KOPT-K1 (cell line): Measurements from ENCODE around the gene IMMP2L.
"Not testable (repeated sequence)": the region's sequence is repeated elsewhere in the genome, so short reads cannot be mapped to it uniquely, and the experiment has no call there.

ENCODE experiments used
- H3K27ac ChIP-seq: fragments of 200-600 bp; sonication (generic); 2 replicates; pipeline ENCODE4 v1.5.1; 2016; ENCODE audit warnings: antibody characterized with exemption, mild to moderate bottlenecking, low read depth, low read length; ENCODE audit not compliant: poor library complexity, severe bottlenecking
- H3K36me3 ChIP-seq: fragments of 200-600 bp; sonication (generic); 2 replicates; pipeline ENCODE4 v1.5.1; 2017; ENCODE audit warnings: antibody characterized with exemption, mild to moderate bottlenecking, low read length, moderate library complexity; ENCODE audit not compliant: insufficient read depth
- H3K9me3 ChIP-seq: fragments of 200-600 bp; sonication (generic); 2 replicates; pipeline ENCODE4 v1.5.1; 2017; ENCODE audit warnings: antibody characterized with exemption, low read length, mild to moderate bottlenecking; ENCODE audit not compliant: insufficient read depth, poor library complexity, severe bottlenecking

IMMP2L gene

DNA sequence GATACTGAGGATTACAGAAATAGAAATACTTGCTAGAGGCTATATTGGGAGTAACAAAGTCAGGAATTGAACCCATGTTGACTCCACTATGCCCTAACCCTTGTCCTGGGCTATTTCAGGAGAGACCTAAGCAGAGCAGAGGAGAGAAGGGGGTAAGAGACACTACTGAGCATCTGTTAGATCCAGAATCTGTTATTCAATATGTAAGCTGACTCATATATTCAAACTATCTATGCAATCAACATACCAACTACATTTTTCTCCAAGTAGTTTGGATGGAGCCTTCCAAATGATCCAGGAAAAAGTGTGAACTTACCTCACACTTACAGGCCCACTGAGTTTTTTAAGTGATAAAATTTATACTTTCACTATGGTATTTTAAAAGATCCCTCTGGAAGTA is 216.1 kb downstream of the IMMP2L start:
- H3K36me3 ChIP-seq: no peaks in the 10 kb centered on the region
- peaks cover 15% of the 10 kb centered on the region for H3K9me3 ChIP-seq
- H3K27ac ChIP-seq: no peak overlapping the region

DNA sequence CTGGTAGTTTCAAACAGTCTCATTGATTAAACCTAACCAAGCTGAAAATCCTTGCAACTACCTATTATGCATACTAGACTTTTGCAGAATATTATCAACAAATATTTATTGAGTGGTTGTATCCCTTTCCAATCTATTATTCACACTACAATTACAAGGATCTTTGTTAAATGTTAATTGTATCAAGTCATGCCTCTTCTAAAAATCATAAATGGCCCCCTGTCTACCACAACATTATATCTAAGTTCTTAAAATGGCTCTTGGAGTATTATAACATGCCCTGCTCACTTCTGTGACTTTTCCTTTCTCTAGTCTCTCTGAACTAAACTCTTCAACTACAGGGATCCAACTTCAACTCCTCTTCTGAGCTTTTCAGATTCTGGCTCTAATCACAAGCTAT is 219.3 kb downstream of the IMMP2L start:
- H3K9me3 ChIP-seq: peaks cover 15% of the 10 kb centered on the region
- no peaks in the 10 kb centered on the region for H3K36me3 ChIP-seq
- no peak overlapping the region for H3K27ac ChIP-seq

DNA sequence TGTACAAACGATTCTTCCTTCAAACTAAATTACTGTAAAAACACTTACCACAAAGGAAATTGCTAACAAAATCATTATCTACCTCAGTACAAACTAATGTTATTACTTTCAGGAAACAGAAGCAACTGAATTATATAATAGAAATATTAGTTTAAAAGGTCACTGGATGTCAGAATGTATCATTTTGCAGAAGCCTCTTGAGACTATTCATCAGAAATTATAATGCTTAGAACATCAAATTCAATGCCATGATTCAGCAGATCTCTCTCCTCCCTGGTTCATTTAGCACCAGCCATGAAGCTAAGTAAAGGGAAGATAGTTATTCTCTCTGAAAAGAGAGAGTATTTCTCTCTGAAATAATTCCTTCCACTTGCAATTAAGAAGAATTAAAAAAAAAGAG is 223.3 kb downstream of the IMMP2L start:
- no peak overlapping the region for H3K27ac ChIP-seq
- peaks cover 12% of the 10 kb centered on the region for H3K9me3 ChIP-seq
- no peaks in the 10 kb centered on the region for H3K36me3 ChIP-seq

DNA sequence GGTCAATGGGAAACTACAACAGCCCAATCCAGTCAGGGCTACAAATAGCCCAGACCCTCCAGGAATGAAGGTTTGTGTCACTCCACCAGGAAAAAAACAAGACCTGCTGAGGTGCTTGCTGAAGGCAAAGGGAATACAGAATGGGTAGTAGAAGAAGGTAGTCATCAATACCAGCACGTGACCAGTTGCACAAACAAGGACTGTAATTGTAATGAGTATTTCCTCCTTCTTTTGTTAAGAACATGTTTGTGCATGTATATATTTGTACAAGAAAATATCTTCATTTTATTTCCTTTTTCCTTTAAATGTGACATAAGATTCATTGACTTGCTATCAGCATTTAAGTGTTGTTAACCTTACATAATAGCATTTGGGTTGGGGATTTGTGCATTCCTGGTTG is 229.3 kb downstream of the IMMP2L start:
- Histone ChIP-seq H3K36me3 (no peaks in the 10 kb centered on the region), H3K27ac (no peak overlapping the region), H3K9me3 (no peaks in the 10 kb centered on the region)

DNA sequence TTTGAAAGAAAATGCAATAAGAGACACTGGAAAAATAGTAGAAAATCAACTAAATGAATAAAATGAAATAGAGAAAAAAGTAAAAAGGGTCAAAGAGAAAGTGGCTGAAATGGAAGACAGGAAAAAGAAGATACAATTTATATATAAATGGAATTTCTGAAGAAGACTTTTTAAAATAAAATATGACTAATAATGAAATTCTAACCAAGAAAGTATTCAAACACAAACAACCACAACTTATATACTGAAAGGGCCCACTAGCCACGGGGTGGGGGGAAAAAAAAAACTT is 232.1 kb downstream of the IMMP2L start:
- no peaks in the 10 kb centered on the region for H3K9me3 ChIP-seq

DNA sequence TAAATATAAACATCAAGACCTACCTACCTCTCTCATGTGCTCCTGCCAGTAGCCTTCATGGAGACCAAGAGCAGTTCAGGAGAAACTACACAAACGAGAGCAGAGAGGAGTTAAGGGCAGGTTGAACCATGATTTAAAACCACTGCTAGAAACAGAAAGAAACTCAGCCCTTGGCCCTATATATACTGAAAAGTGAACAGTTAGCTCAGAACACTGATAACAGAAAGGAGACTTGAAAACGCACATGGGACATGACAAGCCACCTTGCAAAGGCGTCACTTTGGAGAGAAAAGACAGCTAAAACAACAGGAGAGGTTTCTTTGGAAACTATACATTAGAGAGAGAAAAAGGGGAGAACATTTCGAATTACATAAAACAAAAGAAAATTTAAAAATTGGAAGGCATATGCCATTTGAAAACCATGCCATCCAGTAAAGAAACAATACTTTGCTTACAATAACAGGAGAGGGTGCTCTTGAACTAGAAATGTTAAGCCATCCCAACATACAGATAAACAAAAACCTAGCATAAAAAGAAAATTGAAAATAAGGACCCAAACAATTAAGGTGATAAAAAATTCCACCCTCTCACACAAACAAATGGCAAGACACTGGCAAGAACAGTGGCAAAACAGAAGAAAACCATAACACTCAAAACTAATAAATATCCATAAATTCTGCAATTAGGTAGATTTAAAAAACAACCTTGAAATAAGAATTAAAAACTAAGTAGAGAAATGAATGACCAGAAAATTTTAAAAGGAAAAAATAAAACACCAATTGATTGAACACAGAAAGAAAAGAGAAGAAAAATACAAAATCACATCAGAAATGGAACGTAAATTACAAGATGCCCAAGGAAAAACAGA is 232.7 kb downstream of the IMMP2L start:
- Histone ChIP-seq H3K36me3 (no peaks in the 10 kb centered on the region), H3K9me3 (no peaks in the 10 kb centered on the region), H3K27ac (no peak overlapping the region)

More for the DNA sequence above, 232.1 kb downstream of the IMMP2L start:
- no peak overlapping the region for H3K27ac ChIP-seq
- H3K36me3 ChIP-seq: no peaks in the 10 kb centered on the region

DNA sequence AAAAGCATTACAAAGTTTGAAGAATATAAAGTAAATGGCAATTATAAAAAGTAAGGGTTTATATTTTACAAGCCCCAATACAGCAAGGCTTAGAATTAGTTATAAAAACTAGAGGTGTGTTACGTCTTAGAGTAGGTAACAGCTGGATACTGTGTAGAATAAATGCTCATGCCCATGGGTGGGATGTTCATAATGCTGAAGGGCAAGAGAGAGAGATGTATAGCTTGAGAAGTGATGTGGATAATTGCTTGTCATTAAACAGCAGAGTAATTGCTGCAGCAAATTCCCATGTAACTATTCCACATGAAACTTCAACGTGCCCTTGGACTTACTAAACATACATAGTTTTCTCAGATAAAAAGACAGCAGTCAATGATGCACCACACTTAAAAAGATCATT is 233.8 kb downstream of the IMMP2L start:
- H3K27ac ChIP-seq: no peak overlapping the region

DNA sequence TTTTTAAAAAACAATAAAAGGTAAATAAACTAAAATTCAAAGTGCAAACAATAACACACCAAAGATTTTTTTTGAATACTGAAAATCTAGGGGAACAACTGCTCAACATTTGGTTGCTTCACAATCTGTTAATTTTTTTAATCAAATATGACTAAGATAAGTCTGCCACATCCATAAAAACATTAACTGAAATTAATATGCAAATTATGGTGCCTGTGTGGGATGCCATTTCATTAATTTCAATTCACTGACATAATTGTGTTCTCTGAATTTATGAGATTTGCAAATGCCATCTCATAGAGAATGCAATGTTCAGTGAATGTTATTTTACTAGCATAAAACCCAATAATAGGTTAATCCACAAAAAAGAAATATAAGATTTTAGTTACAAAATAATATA is 237.5 kb downstream of the IMMP2L start:
- no peaks in the 10 kb centered on the region for H3K36me3 ChIP-seq
- H3K27ac ChIP-seq: no peak overlapping the region
- no peaks in the 10 kb centered on the region for H3K9me3 ChIP-seq

More for the DNA sequence above, 233.8 kb downstream of the IMMP2L start:
- Histone ChIP-seq H3K9me3 (no peaks in the 10 kb centered on the region), H3K36me3 (no peaks in the 10 kb centered on the region)

DNA sequence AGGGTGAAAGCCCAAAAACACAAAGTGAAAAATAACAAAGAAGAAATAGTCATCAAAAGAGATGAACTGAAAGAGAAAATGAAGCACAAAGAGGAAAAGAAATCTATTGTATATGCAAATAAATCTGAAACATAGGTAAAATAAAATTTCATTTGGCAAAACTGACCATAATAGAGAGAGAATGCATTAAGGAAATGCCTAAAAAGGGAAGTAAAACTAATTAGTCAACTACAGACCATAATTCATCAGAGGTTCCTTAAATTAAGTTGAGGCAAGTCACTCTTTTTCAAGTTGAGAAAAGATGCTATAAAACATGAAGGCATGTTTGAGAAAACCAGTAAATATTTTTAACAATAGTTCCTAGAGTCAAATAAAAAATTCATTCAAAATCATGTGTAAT is 238.1 kb downstream of the IMMP2L start:
- Histone ChIP-seq H3K27ac (no peak overlapping the region), H3K36me3 (no peaks in the 10 kb centered on the region), H3K9me3 (no peaks in the 10 kb centered on the region)

DNA sequence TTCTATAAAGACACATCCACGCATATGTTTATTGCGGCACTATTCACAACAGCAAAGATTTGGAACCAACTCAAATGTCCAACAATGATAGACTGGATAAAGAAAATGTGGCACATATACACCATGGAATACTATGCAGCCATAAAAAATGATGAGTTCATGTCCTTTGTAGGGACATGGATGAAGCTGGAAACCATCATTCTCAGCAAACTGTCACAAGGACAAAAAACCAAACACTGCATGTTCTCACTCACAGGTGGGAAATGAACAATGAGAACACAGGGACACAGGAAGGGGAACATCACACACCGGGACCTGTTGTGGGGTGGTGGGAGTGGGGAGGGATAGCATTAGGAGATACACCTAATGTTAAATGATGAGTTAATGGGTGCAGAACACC is 238.6 kb downstream of the IMMP2L start:
- H3K36me3 ChIP-seq, H3K27ac ChIP-seq, H3K9me3 ChIP-seq: not testable (repeated sequence)

DNA sequence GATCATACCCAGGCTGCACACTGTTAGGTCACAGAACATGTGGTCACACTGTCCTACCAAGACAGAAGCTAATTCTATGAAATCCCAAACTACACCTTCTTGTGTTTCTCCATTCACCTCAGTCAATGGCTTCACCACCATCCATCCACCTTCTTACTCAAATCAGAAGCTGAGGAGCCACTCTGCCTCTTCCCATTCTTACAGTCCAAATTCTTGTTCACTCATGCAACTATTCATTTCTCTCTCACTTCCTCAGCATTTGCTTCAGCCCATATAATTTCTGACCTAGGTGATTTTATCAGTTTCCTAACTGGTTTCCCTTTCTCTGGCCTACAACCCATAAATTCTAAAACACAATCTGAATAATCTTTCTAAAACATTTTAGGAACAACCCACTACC is 242.2 kb downstream of the IMMP2L start:
- Histone ChIP-seq H3K36me3 (no peaks in the 10 kb centered on the region), H3K27ac (no peak overlapping the region)

DNA sequence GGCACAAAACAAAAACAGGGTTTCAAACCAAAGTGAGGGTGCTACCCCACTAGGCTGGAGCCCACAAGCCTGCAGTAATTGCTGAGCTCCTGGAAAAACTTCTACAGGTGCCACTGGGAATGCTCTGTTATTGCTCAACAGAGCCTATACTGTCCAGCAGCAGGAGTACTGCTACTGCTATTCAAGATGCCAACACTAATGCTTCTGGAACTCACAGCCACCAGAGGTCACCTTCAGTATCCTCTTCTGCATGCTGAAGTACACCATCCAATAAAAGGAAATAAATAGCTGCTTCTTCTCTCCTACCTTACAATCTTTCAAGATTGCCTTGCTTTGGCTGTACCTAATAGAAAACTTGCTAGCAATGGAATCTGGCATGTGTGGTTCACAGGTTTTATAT is 249.3 kb downstream of the IMMP2L start:
- no peak overlapping the region for H3K27ac ChIP-seq
- H3K9me3 ChIP-seq: no peaks in the 10 kb centered on the region
- no peaks in the 10 kb centered on the region for H3K36me3 ChIP-seq

More for the DNA sequence above, 242.2 kb downstream of the IMMP2L start:
- no peaks in the 10 kb centered on the region for H3K9me3 ChIP-seq

DNA sequence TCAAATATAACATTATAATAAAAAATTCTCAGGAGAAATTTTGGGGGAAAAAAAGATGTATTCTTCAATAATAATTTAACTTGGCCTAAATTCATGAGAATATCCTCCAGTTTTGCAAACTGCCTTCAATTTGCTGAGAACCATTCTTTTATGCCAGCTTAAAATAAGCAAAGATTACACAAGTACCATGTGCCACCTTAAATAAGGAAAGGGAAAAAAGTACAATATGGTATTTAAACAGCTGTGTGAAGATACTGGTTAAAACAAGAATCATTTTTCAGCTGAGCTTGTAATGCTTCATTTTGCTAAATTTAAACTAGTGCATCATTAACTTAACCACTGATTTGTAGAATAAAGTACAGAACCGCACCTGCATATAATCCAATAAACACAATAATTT is 253.6 kb downstream of the IMMP2L start:
- Histone ChIP-seq H3K9me3 (no peaks in the 10 kb centered on the region), H3K36me3 (no peaks in the 10 kb centered on the region), H3K27ac (no peak overlapping the region)

DNA sequence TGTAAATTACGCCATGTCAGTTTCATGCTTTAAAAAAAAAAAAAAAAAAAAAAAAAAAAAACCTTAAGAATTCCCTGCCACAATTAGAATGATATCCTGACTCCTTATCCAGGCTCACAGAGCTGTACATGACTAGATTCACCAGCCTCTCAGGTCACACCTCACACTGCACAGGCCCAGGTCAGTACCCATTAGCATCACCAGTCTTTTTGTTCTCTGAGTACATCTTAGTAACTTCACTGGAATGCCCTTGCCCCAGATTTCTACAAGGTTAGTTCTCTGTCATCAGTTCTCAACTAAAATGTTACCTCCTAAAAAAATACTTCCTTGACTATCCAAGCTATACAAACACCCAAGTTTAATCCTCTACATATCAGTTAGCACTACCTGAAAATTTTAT is 260.4 kb downstream of the IMMP2L start:
- H3K36me3 ChIP-seq: no peaks in the 10 kb centered on the region
- no peak overlapping the region for H3K27ac ChIP-seq
- H3K9me3 ChIP-seq: no peaks in the 10 kb centered on the region

DNA sequence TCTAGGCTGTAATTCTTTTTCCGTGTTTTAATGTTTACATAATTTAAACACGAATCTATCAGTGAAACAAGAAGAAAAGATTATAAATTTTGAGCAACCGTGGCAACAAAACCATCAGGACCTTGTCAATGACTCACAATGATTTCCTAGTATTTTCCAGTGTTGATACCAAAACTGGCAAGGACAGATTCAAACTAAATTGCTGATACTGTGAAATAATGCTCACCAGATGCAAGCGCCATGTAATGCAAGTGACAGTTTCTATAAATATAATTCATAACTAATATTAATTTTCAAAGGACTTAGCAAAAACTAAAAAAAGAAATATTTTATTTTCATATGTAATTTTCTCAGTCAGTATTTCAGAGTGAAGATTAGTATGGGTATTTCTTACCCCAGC is 267.8 kb downstream of the IMMP2L start:
- H3K9me3 ChIP-seq: no peaks in the 10 kb centered on the region
- H3K27ac ChIP-seq: no peak overlapping the region
- no peaks in the 10 kb centered on the region for H3K36me3 ChIP-seq

DNA sequence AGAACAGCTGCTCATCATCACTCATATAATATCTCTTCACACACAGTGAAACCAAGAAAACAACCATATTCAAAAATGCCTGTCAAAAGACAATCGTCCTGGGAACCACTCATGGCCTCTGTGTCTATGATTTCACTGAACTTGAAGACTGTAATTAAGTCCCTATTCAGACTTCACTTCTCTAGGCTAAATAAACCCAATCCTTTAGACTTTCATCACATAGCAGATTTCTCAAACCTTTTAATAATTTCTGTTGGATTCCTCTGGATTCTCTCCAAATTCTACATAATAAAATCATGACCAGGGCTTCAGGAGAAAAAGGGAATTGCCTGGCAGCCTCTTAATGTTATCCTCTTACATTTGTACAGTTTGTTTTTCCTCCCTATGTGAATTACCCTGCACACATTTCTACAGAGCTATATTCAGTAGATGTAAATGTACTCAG is 270.2 kb downstream of the IMMP2L start:
- no peaks in the 10 kb centered on the region for H3K36me3 ChIP-seq
- H3K27ac ChIP-seq: no peak overlapping the region
- H3K9me3 ChIP-seq: no peaks in the 10 kb centered on the region
